ENCODE data around the gene IER5. TPM values are rescaled to one million over a fixed set of nuclear protein-coding genes. Genes with fewer than 3 reads are reported as not detected.

IER5 gene
- total and polyA plus RNA-seq, 2 of the 13 experiments (the other 11 are each of a cell fraction or from before 2014, with no cell fraction given) = 2.5 to 3.5 TPM

GRCh38 chr1:181104790-181105133 is 16.3 kb downstream of the IER5 start (continued):
- TF ChIP-seq PATZ1 (CRISPR knock-in tag; IDR thresholded peaks at IDR 0.05) = peak; percentile 58; the same call in 1 of the 2 replicates
- no peak for TF ChIP-seq SRSF4 (IDR thresholded peaks at IDR 0.05; ENCODE audit: low read depth, low read length, poor library complexity, severe bottlenecking)
- TF ChIP-seq ZNF850 (CRISPR knock-in tag; conservative IDR thresholded peaks at IDR 0.05) = no peak
- TF ChIP-seq ZBTB37 (CRISPR knock-in tag; IDR thresholded peaks at IDR 0.05) = no peak
- 0 out of 2 replicates have a peak, but pooled peaks have one; percentile 45 for TF ChIP-seq BCL3 (CRISPR knock-in tag; IDR thresholded peaks at IDR 0.05)
- TF ChIP-seq KLF13 (CRISPR knock-in tag; IDR thresholded peaks at IDR 0.05) = no peak
- TF ChIP-seq ZFP36L2 (CRISPR knock-in tag; IDR thresholded peaks at IDR 0.05) = no peak
- no peak for TF ChIP-seq FIP1L1 (IDR thresholded peaks at IDR 0.05; ENCODE audit: borderline replicate concordance, insufficient read depth, low read depth, low read length)
- TF ChIP-seq ZBTB20 (CRISPR knock-in tag; IDR thresholded peaks at IDR 0.05; ENCODE audit: borderline replicate concordance, low read depth) = no peak
- TF ChIP-seq, protein P1, sequence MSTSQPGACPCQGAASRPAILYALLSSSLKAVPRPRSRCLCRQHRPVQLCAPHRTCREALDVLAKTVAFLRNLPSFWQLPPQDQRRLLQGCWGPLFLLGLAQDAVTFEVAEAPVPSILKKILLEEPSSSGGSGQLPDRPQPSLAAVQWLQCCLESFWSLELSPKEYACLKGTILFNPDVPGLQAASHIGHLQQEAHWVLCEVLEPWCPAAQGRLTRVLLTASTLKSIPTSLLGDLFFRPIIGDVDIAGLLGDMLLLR (CRISPR knock-in tag; IDR thresholded peaks at IDR 0.05) = 0 out of 2 replicates have a peak, but pooled peaks have one; percentile 4
- no peak; the same call in 1 of the 2 replicates for TF ChIP-seq BORCS8-MEF2B (CRISPR knock-in tag; IDR thresholded peaks at IDR 0.05)
- no peak for TF ChIP-seq RAD51 (IDR thresholded peaks at IDR 0.05; ENCODE audit: borderline replicate concordance)
- no peak for TF ChIP-seq ZNF790 (CRISPR knock-in tag; IDR thresholded peaks at IDR 0.05; ENCODE audit: borderline replicate concordance)
- TF ChIP-seq ZNF256 (CRISPR knock-in tag; conservative IDR thresholded peaks at IDR 0.05) = no peak
- TF ChIP-seq ZNF350 (CRISPR knock-in tag; IDR thresholded peaks at IDR 0.05; ENCODE audit: borderline replicate concordance, low read depth) = no peak
- TF ChIP-seq ZMYM4 (CRISPR knock-in tag; IDR thresholded peaks at IDR 0.05) = no peak
- no peak for TF ChIP-seq SNAPC4 (CRISPR knock-in tag; IDR thresholded peaks at IDR 0.05)
- no peak for TF ChIP-seq GABPA (IDR thresholded peaks at IDR 0.05; ENCODE audit: low read depth, low read length)
- TF ChIP-seq GABPA (CRISPR knock-in tag; IDR thresholded peaks at IDR 0.05; ENCODE audit: low read depth) = no peak
